ENCODE results near the gene PAF1. TPM values are rescaled to one million over a fixed set of nuclear protein-coding genes. Genes with fewer than 3 reads are reported as not detected.

Gene PAF1
- total RNA-seq, 3 donors from 2014 or later: 41.3 to 49.5 (median 45.2) TPM

DNA sequence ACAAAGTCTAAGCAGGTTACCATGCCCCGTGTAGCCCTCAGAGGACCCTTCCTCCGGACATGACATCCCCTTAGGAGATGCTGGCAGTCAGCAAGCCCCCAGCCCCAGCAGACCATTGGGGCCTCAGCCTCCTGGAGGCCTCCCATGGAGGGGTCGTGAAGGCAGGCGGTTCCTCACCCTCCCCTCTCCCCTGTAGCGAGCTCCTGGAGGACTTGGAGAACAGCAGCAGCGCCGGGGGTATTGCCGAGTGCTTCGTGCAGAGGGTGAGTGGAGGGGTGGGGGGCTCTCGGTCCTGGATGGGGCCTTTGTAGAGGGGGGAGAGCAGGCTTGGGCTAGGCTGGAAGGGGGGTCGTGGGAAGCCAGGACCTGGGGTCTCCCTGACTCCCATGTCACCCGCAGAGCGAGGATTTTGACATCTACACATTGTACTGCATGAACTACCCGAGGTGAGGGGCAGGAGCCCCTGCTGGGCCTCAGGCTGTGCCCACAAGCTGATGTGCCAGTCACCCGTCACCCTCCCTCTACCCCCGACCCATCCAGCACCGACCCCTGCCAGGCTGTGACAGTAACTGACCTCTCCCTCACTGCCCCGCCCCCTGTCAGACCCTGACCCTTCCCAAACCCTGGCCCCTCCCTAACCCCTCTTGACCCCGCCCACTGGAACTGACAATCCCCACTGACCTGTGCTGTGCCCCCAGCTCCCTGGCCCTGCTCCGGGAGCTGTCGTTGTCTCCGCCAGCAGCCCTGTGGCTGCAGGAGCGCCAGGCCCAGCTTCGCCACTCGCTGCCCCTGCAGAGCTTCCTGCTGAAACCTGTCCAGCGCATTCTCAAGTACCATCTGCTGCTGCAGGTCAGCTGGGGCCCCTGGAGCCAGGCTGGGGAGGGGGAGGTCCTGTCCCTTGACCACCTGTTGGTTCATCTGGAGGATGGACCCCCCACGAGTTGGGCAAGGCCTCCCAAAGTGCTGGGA is 25.5 kb upstream of the PAF1 start:
- peak overlapping the region; percentile 5 to 100 for H3K27ac ChIP-seq
- intact Hi-C loops (cut with DNase I; ENCODE audit: low total_unique reads): no loop called here
- no peaks in the 10 kb centered on the region for H3K4me1 ChIP-seq
- no peaks in the 10 kb centered on the region for H3K36me3 ChIP-seq
- DNase-seq (ENCODE audit: low spot score in 2 of 2): no peak
- no peaks in the 10 kb centered on the region for H3K27me3 ChIP-seq
- peak overlapping the region in 1 of 3 donors; percentile 98 for H3K4me3 ChIP-seq
- H3K9me3 ChIP-seq: no peaks in the 10 kb centered on the region
- TF ChIP-seq POLR2AphosphoS5 (IDR thresholded peaks at IDR 0.05): no peak
- no peak for TF ChIP-seq POLR2A (IDR thresholded peaks at IDR 0.05)
- TF ChIP-seq, protein P1, sequence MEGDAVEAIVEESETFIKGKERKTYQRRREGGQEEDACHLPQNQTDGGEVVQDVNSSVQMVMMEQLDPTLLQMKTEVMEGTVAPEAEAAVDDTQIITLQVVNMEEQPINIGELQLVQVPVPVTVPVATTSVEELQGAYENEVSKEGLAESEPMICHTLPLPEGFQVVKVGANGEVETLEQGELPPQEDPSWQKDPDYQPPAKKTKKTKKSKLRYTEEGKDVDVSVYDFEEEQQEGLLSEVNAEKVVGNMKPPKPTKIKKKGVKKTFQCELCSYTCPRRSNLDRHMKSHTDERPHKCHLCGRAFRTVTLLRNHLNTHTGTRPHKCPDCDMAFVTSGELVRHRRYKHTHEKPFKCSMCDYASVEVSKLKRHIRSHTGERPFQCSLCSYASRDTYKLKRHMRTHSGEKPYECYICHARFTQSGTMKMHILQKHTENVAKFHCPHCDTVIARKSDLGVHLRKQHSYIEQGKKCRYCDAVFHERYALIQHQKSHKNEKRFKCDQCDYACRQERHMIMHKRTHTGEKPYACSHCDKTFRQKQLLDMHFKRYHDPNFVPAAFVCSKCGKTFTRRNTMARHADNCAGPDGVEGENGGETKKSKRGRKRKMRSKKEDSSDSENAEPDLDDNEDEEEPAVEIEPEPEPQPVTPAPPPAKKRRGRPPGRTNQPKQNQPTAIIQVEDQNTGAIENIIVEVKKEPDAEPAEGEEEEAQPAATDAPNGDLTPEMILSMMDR (IDR thresholded peaks at IDR 0.05): no peak

DNA sequence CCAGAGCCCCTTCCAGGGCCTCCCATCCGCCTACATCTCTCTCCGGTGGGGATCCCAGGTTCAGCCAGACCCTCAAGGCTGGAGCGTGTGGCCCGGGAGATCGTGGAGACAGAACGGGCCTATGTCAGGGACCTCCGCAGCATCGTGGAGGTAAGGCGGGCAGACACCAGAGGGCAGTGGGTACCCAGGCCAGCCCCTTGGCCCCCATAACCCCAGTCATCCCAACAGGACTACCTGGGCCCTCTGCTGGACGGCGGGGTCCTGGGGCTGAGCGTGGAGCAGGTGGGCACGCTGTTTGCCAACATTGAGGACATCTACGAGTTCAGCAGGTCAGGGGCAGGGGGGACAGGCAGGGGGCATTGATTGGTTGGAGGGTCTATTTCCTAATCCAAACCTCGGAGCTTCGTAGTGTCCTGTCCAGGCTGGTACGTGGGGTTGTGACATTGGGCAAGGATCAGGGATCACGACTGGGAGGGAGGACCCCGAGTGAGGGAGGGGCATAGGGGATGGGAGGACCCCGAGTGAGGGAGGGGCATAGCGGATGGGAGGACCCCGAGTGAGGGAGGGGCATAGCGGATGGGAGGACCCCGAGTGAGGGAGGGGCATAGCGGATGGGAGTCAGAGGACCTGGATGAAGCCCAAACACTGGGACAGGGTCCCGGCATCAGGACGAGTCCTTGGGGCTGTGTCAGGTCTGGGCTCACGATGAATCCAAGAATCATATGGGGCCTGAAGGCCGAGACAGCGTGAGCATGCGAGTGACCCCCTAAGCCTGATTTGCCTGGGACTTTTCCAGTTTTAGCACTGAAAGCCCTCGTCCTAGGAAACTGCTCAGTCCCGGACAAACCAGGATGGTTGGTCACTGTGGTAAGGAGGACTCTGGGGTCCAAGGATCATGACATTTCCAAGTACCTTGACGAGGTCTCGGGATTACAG is 24.5 kb upstream of the PAF1 start:
- Histone ChIP-seq H3K36me3 (no peaks in the 10 kb centered on the region), H3K4me1 (no peaks in the 10 kb centered on the region), H3K4me3 (peak overlapping the region in 2 of 3 donors; percentile 81 to 98), H3K27ac (peak overlapping the region; percentile 25 to 100), H3K27me3 (no peaks in the 10 kb centered on the region), H3K9me3 (no peaks in the 10 kb centered on the region)
- intact Hi-C loops (cut with DNase I; ENCODE audit: low total_unique reads): no loop called here
- TF ChIP-seq, protein P1 (IDR thresholded peaks at IDR 0.05): no peak
- TF ChIP-seq POLR2AphosphoS5 (IDR thresholded peaks at IDR 0.05): no peak
- no peak for TF ChIP-seq POLR2A (IDR thresholded peaks at IDR 0.05)
- no peak for DNase-seq (ENCODE audit: low spot score in 2 of 2)

DNA sequence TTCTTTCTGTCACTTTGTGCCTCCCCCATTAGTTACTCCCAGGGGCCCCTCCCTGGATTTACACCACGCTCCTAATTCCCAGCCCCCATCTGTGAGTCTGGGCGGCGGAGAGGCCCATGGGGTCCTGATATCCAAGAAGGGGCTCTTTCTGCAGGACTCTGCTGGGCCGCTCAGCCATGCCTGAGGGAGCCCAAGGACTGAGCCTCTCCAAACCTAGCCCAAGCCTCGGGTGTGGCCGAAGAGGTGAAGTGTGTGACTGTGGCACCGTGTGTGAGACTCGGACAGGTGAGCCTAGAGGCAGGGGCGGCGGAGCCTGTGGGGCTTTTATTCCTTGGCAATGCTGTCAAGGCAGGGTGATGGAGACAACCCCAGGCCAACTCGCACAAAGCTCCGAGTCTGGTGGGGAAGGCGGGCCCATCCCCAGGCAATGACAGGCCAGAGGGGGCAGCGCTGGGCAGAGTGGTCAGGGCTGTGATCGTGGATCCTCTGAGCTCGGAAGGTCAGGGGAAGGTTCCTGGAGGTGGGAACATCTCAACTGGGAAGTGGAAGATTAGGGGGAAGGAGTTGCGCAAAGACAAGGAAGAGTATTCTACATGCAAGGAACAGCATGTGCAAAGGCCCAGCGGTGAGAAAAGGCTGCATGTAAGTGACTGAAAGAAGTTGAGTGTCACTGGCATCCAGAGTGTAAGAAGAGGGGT is 23.2 kb upstream of the PAF1 start:
- TF ChIP-seq POLR2A (IDR thresholded peaks at IDR 0.05) (no peak), POLR2AphosphoS5 (IDR thresholded peaks at IDR 0.05) (peak in 2 of 3 donors; percentile 6 to 44)
- TF ChIP-seq, protein P1 (IDR thresholded peaks at IDR 0.05): no peak
- Histone ChIP-seq H3K4me3 (peak overlapping the region; percentile 81 to 98 (median 96)), H3K36me3 (no peaks in the 10 kb centered on the region), H3K27me3 (no peaks in the 10 kb centered on the region), H3K4me1 (no peaks in the 10 kb centered on the region), H3K9me3 (no peaks in the 10 kb centered on the region), H3K27ac (peak overlapping the region; percentile 100)
- intact Hi-C loops (cut with DNase I; ENCODE audit: low total_unique reads): no loop called here
- DNase-seq (ENCODE audit: low spot score in 2 of 2): no peak

DNA sequence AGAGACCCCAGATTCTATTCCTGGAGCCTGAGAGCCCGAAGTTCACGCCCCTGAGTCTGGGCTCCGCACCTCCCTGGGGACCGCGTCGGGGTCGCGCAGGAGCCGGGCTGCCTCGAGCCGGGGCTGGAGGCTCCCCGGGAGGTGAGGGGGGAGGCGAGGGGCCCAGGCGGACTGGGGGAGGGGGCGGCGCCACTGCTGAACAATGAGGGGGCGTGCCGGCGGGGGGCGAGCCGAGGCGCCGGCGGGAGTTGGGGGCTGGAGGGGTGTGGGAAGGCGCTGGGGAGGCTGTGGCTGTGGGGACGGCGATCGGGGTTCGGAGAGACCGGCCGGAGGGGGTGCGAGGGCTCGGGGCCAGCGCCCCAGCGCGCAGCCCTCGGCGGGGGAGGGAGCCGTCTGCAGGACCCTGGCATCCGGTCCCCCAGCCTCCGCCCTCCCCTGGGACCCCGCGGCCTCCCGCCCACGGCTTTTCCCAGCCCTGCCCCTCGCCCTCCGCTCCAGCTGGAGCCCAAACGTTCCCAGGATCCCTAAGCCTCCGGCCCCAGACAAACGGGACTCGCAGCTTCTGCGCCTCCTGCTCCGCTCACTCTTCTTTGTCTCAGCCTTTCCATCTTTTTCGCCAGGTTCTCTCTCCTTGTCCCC is 22.5 kb upstream of the PAF1 start:
- Histone ChIP-seq H3K4me3 (peak overlapping the region; percentile 81 to 98 (median 96)), H3K36me3 (no peaks in the 10 kb centered on the region), H3K4me1 (no peaks in the 10 kb centered on the region), H3K27me3 (no peaks in the 10 kb centered on the region), H3K27ac (peak overlapping the region; percentile 100), H3K9me3 (no peaks in the 10 kb centered on the region)
- peak in 1 of 2 donors; percentile 61 for DNase-seq (ENCODE audit: low spot score in 2 of 2)
- intact Hi-C loops (cut with DNase I; ENCODE audit: low total_unique reads): no loop called here
- TF ChIP-seq, protein P1 (IDR thresholded peaks at IDR 0.05): no peak
- TF ChIP-seq POLR2A (IDR thresholded peaks at IDR 0.05) (no peak), POLR2AphosphoS5 (IDR thresholded peaks at IDR 0.05) (peak in 1 of 3 donors; percentile 10)

Measured in breast epithelium (tissue), 4 donors.